Activated T-cell treated with anti-CD3 and anti-CD28 coated beads, Interleukin-2, amount 50 U/mL, for 4 hours (primary cell): Measurements from ENCODE around the gene ZNF385D. TPM values are rescaled to one million over a fixed set of nuclear protein-coding genes. Genes with fewer than 3 reads are reported as not detected.

Experiments
- ATAC-seq, 2 donors: fragments of 200-7000 bp; cut with Tn5 transposase; one replicate each; pipeline ENCODE4 v1.10.0; 2021
- DNase-seq: peaks from one replicate; pipeline ENCODE4 v3.0.0-alpha.2; 2020
- H3K27me3 Mint-ChIP-seq: one replicate; pipeline ENCODE4 v1.8.0; 2021; ENCODE audit warnings: low read depth, mixed read lengths
- H3K36me3 Mint-ChIP-seq: one replicate; pipeline ENCODE4 v1.8.0; 2022; ENCODE audit warnings: mixed read lengths; ENCODE audit not compliant: insufficient read depth
- H3K4me1 Mint-ChIP-seq: one replicate; pipeline ENCODE4 v1.8.0; 2021; ENCODE audit warnings: low read depth, mixed read lengths
- H3K4me3 Mint-ChIP-seq: one replicate; pipeline ENCODE4 v1.8.0; 2021; ENCODE audit warnings: mild to moderate bottlenecking, moderate library complexity, mixed read lengths
- H3K9me3 Mint-ChIP-seq: one replicate; pipeline ENCODE4 v1.8.0; 2021; ENCODE audit warnings: mixed read lengths
- total RNA-seq, 3 donors: library from RNA; stranded (reverse); gene quantifications; one replicate each; pipeline ENCODE4 v1.2.1, GENCODE V29; 2021

ZNF385D gene
- total RNA-seq, 3 donors from 2014 or later: not detected

DNA sequence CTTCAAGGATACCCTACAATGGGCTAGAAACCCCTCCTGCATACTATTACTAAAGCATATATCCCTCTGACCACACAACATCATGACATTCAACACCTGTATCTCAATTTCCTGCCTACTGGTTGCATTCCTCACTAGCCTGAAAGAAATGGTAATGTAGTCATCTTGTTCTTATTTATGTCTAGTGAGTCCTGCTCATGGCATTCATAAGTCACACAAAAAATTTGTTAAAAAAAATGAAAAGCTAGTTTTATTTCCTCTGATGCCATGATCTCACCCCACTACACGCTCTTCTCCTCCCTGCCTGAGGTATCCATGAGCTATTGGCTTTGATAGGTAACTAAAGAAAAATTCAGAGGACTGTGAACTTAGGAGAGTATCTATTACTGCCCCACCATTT is 284.5 kb downstream of the ZNF385D start:
- no peak for ATAC-seq

DNA sequence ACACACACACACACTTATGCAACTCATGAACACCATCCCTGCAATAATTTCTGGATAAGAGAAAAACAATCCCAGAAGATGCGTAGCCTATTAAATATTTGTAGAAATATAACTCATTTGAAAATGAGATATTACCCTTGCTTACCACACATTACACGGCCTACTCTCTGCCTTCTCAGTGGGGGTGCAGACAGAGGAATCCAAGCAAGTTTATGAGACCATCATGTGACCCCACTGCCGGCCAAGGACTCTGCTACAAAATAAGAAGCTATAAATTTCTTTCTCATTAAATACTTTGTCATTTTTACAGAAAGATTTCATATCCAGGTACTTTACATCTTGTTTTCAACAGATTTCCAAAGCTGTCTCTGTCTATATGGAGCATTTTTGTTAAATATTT is 286.3 kb downstream of the ZNF385D start:
- DNase-seq (no peak), ATAC-seq (no peak)
- no peak overlapping the region for H3K4me3 Mint-ChIP-seq

More for the DNA sequence above, 284.5 kb downstream of the ZNF385D start:
- H3K4me1 Mint-ChIP-seq: no peaks in the 10 kb centered on the region
- no peak for DNase-seq
- H3K9me3 Mint-ChIP-seq: peaks cover 21% of the 10 kb centered on the region
- no peaks in the 10 kb centered on the region for H3K36me3 Mint-ChIP-seq
- H3K27me3 Mint-ChIP-seq: no peaks in the 10 kb centered on the region
- H3K4me3 Mint-ChIP-seq: no peak overlapping the region

GRCh38 chr3:21463319-21463718 is 287.7 kb downstream of the ZNF385D start:
- ATAC-seq: no peak
- Mint-ChIP-seq H3K27me3 (no peaks in the 10 kb centered on the region), H3K4me3 (no peak overlapping the region), H3K9me3 (peaks cover 21% of the 10 kb centered on the region), H3K36me3 (no peaks in the 10 kb centered on the region), H3K4me1 (no peaks in the 10 kb centered on the region)
- no peak for DNase-seq

More for the DNA sequence above, 286.3 kb downstream of the ZNF385D start:
- Mint-ChIP-seq H3K36me3 (no peaks in the 10 kb centered on the region), H3K27me3 (no peaks in the 10 kb centered on the region), H3K4me1 (no peaks in the 10 kb centered on the region), H3K9me3 (peaks cover 21% of the 10 kb centered on the region)

DNA sequence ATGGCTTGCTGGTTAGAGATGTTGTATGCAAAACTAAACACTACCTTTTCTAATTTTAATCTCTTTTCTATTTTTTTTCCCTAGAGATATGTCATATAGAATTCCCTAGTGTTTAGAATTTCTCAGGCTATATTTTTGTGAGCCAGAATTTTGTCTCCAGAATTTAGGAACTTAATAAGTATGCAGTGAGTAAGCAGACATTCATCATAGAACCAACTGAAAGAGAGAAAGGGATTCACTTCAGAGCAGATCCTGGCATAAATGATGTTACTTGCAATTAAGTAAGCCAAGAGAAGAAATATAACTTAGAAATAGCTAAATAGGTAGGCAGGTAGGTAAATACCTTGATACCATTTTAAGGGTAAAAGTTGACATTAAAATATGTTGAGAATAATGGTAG is 288.9 kb downstream of the ZNF385D start:
- peaks cover 21% of the 10 kb centered on the region for H3K9me3 Mint-ChIP-seq
- no peak for ATAC-seq
- no peak for DNase-seq
- H3K4me3 Mint-ChIP-seq: no peak overlapping the region
- no peaks in the 10 kb centered on the region for H3K36me3 Mint-ChIP-seq
- H3K27me3 Mint-ChIP-seq: no peaks in the 10 kb centered on the region
- no peaks in the 10 kb centered on the region for H3K4me1 Mint-ChIP-seq

DNA sequence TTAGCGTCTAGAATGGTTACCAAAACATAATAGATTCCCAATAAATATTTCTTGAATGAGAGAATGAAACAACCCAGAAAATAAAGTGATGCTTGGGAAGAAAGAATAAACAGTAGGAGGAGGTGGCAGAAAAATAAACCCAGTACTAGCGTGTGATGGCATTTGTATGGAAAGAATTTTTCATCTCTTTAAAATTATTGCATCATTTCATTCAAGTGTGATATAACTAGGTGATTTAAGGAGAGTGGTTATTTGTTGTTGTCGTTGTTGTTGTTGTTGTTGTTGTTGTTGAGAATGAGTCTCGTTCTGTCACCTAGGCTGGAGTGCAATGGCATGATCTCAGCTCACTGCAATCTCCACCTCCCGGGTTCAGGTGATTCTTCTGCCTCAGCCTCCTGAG is 293.9 kb downstream of the ZNF385D start:
- ATAC-seq (no peak), DNase-seq (no peak)
- H3K27me3 Mint-ChIP-seq: no peaks in the 10 kb centered on the region
- no peaks in the 10 kb centered on the region for H3K4me1 Mint-ChIP-seq
- no peak overlapping the region for H3K4me3 Mint-ChIP-seq
- no peaks in the 10 kb centered on the region for H3K36me3 Mint-ChIP-seq
- no peaks in the 10 kb centered on the region for H3K9me3 Mint-ChIP-seq

GRCh38 chr3:21449738-21450137 is 301.3 kb downstream of the ZNF385D start:
- no peaks in the 10 kb centered on the region for H3K36me3 Mint-ChIP-seq
- H3K9me3 Mint-ChIP-seq: no peaks in the 10 kb centered on the region
- no peaks in the 10 kb centered on the region for H3K27me3 Mint-ChIP-seq
- no peak overlapping the region for H3K4me3 Mint-ChIP-seq
- DNase-seq: no peak
- no peaks in the 10 kb centered on the region for H3K4me1 Mint-ChIP-seq
- no peak for ATAC-seq

DNA sequence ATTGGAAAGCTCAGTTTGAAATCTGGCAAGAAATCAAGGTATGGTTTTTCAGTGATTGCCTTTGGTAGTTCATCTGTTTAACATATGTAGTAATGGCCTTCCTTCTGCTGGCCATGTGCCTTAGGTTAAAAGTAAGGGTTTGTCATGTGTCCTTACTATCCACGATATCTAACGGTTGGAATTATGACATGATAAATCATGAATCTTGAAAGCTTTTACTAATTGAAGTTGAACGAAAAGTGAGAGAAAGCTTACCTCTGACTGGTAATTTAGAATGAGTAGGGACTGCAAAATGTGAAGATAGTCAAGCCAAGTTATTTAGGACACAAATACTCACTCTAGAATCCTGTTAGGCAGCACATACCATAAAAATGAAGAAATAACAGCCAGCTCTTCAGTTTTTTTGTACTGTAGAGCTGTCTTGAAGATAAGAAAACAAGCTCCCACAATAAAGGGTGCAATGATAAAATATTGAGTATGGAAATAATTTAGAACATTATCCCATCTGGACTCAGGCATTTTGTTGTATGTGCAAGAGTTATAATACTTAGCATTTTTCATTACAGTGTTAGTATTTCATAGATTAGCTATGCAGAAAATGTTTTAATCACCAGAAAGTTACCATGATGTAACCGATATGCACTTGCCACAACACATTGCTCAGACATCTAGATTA is 303.4 kb downstream of the ZNF385D start:
- DNase-seq (no peak), ATAC-seq (no peak)
- Mint-ChIP-seq H3K36me3 (no peaks in the 10 kb centered on the region), H3K9me3 (peaks cover 4% of the 10 kb centered on the region), H3K4me1 (no peaks in the 10 kb centered on the region), H3K27me3 (no peaks in the 10 kb centered on the region), H3K4me3 (no peak overlapping the region)

DNA sequence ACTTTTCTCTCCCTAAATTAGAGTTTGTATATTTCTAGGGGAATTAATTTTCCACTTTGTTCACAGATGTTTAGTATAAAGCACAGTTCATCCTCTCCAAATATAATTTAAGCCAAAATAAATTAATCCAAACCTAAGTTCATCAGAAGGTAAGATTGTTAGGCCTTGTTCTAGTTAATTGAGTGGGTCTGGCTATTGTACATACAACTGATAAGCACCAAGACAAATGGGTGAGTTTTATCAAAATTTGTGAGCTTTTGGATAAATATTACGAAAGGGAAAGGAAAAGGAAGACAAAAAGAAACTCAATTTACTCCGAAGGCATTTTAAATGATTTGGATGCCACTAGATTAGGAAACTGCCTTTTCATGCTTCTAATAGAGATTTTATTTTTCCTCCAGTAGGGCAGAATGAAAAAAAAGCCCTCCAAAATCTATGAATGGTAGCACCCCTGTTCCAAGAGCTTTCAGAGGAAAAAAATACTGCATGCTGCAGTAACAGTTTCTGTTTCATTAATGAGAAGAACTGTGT is 304.0 kb downstream of the ZNF385D start:
- Mint-ChIP-seq H3K9me3 (peaks cover 4% of the 10 kb centered on the region), H3K27me3 (no peaks in the 10 kb centered on the region), H3K4me3 (no peak overlapping the region), H3K36me3 (no peaks in the 10 kb centered on the region), H3K4me1 (no peaks in the 10 kb centered on the region)
- no peak for ATAC-seq
- no peak for DNase-seq

- no peak overlapping the region for H3K4me3 Mint-ChIP-seq
- ATAC-seq (no peak), DNase-seq (no peak)
- H3K36me3 Mint-ChIP-seq: no peaks in the 10 kb centered on the region
- H3K27me3 Mint-ChIP-seq: no peaks in the 10 kb centered on the region
- peaks cover 4% of the 10 kb centered on the region for H3K9me3 Mint-ChIP-seq
- H3K4me1 Mint-ChIP-seq: no peaks in the 10 kb centered on the region
These were observed 305.0 kb downstream of the ZNF385D start for GRCh38 chr3:21446027-21446426.

DNA sequence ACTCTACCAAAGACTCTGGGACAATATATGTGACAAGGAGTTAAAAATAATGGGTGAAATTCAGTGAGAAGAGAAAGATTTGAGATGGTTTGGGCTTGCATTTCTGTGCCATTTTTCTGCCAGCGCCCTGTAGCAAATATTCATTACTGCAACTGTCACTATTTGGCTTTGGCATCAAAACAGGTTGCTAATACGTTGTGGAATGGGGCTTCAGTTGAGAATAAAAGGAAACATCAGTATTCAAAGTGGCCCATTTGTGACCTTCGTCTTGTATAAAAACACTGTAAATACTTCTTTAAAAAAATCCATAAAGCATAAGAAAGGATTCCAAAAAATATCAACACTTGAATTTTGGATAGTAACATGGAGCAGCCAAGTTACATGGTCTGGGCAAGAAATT is 309.2 kb downstream of the ZNF385D start:
- ATAC-seq (no peak), DNase-seq (no peak)
- H3K36me3 Mint-ChIP-seq: no peaks in the 10 kb centered on the region
- H3K4me3 Mint-ChIP-seq: no peak overlapping the region
- no peaks in the 10 kb centered on the region for H3K4me1 Mint-ChIP-seq
- H3K9me3 Mint-ChIP-seq: peaks cover 8% of the 10 kb centered on the region
- H3K27me3 Mint-ChIP-seq: no peaks in the 10 kb centered on the region

DNA sequence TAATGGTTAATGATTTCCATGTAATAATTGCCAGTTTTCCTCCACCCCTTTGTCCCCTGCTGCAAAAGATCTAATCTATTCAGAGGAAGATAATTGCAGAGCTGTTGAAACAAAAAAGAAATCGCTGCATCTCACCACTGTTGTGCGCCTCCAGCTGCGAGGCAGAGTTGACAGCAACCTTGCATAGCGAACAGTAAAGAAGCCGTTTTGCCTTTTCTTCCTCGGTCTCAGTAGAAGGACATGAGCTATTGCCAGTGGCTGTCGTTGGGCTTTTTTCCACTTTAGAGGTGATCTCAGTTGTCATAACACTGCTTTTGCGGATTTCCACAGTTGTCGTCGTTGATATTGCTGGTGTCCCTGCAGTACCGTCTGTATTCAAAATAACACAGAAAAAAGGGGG is 314.2 kb downstream of the ZNF385D start:
- H3K9me3 Mint-ChIP-seq: peaks cover 17% of the 10 kb centered on the region
- ATAC-seq (no peak), DNase-seq (no peak)
- no peak overlapping the region for H3K4me3 Mint-ChIP-seq
- no peaks in the 10 kb centered on the region for H3K27me3 Mint-ChIP-seq
- H3K4me1 Mint-ChIP-seq: no peaks in the 10 kb centered on the region
- H3K36me3 Mint-ChIP-seq: no peaks in the 10 kb centered on the region

DNA sequence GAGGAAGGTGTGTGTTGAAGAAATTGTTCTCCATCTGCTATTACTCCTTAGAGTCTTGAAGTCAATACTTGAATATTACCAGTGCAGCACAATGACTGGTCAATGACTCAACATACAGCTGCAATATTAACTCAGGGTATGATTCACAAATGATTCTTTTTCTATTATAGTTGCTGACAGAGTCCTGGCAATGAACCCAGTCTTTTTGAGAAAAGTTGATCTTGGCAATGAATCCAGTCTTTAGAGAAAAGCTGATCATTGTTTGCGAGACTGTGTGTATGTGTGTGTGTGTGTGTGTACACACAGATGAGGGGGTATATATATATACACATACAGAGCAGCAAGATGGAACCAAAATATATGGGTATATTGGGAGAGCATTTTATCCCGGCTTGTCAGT is 315.1 kb downstream of the ZNF385D start:
- no peak overlapping the region for H3K4me3 Mint-ChIP-seq
- peaks cover 17% of the 10 kb centered on the region for H3K9me3 Mint-ChIP-seq
- H3K27me3 Mint-ChIP-seq: no peaks in the 10 kb centered on the region
- H3K4me1 Mint-ChIP-seq: no peaks in the 10 kb centered on the region
- no peaks in the 10 kb centered on the region for H3K36me3 Mint-ChIP-seq
- no peak for DNase-seq
- no peak for ATAC-seq

- H3K9me3 Mint-ChIP-seq: peaks cover 17% of the 10 kb centered on the region
- H3K27me3 Mint-ChIP-seq: no peaks in the 10 kb centered on the region
- no peak for DNase-seq
- no peaks in the 10 kb centered on the region for H3K4me1 Mint-ChIP-seq
- H3K4me3 Mint-ChIP-seq: no peak overlapping the region
- H3K36me3 Mint-ChIP-seq: no peaks in the 10 kb centered on the region
- ATAC-seq: no peak
These were observed 316.7 kb downstream of the ZNF385D start for GRCh38 chr3:21434310-21434709.

DNA sequence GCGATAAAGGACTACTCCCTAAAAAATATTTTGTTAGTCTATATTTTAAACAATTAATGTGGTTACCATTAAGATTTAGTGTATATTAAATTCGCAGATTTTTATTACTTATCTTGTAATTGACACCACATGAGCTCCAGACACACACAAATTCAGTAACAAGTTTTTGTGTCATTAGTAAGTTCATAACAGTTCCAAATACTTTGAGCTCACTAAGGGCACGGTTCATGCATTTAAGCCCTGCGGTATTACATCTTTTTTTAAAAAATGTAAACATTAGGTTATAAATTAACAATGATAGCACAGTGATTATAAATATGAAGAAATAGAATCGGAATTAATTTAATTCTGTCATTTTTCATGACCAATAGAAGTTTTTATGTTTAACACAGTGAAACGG is 317.3 kb downstream of the ZNF385D start:
- Mint-ChIP-seq H3K4me3 (no peak overlapping the region), H3K36me3 (no peaks in the 10 kb centered on the region), H3K4me1 (no peaks in the 10 kb centered on the region), H3K27me3 (no peaks in the 10 kb centered on the region), H3K9me3 (peaks cover 17% of the 10 kb centered on the region)
- no peak for DNase-seq
- ATAC-seq: no peak

DNA sequence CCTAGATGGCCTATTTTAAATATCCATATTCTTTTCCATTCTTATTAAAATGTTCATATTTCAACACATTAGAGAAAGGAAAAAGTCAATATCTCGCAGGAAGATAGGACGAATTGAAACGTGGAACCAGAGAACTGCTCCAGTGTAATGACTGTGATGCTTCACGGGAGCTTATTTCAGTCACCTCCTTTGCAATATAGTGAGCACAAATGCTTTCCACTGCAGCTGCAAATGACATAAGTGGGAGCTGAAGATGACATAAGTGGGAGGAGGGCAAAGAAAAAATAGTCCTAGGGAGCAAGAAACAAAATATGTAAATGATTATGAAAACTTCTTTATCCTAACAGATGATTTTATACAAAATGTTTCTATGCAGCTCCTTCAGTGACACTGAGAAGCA is 324.1 kb downstream of the ZNF385D start:
- Mint-ChIP-seq H3K36me3 (no peaks in the 10 kb centered on the region), H3K9me3 (peaks cover 4% of the 10 kb centered on the region), H3K4me3 (no peak overlapping the region)

More for the DNA sequence above, 324.1 kb downstream of the ZNF385D start:
- ATAC-seq: no peak
- no peaks in the 10 kb centered on the region for H3K27me3 Mint-ChIP-seq
- DNase-seq: no peak
- H3K4me1 Mint-ChIP-seq: no peaks in the 10 kb centered on the region
